Endothelial cell of umbilical vein (primary cell): ENCODE results near the gene VPS54. TPM values are rescaled to one million over a fixed set of nuclear protein-coding genes. Genes with fewer than 3 reads are reported as not detected.

ENCODE experiments used
- BruUV-seq: library from RNA; stranded (reverse); fragments of 400-500 nt; replicated peaks from 2 replicates; lab custom pipeline; 2021; lab: Mats Ljungman, UMichigan
- CTCF ChIA-PET: fragments of 300-600, 350-600 bp; sonication (Branson Sonifier 250); formaldehyde crosslinking; loops from one replicate; lab custom pipeline; 2021; ENCODE audit warnings: antibody characterized with exemption, inconsistent platforms; lab: Charles Lee
- POLR2A ChIA-PET: fragments of 300-600, 350-600 bp; sonication (Branson Sonifier 250); formaldehyde crosslinking; loops from one replicate; lab custom pipeline; 2021; ENCODE audit warnings: antibody characterized with exemption, inconsistent platforms; lab: Charles Lee
- DNase-seq: peaks from one replicate; pipeline ENCODE4 v3.0.0-alpha.2; 2011; ENCODE audit warnings: low read depth, low spot score
- FAIRE-seq: peaks from 2 replicates; lab custom pipeline; 2011; peaks lifted over from hg19 to GRCh38; lab: Jason Lieb, UNC
- H2AFZ ChIP-seq: 2 replicates; pipeline ENCODE4 v1.6.0; 2012; ENCODE audit warnings: low read depth, low read length, control low read depth, inconsistent platforms
- H3K27ac ChIP-seq: 2 replicates; pipeline ENCODE4 v1.5.1; 2011; ENCODE audit warnings: low read depth, mild to moderate bottlenecking, control low read depth, low read length, moderate library complexity; ENCODE audit not compliant: insufficient read depth
- H3K27me3 ChIP-seq, 2 experiments: 2 replicates each; pipeline versions ENCODE4 v1.6.0 to v1.6.1; 2011; ENCODE audit warnings: low read length in 2 of 2, mixed read lengths in 1 of 2; ENCODE audit not compliant: control insufficient read depth in 2 of 2, insufficient read depth in 2 of 2
- H3K36me3 ChIP-seq, 2 experiments: 2 replicates in 1 of 2; 3 replicates in 1 of 2; pipeline ENCODE4 v1.5.1; 2011; ENCODE audit warnings: low read length in 2 of 2, mild to moderate bottlenecking in 1 of 2, moderate library complexity in 1 of 2; ENCODE audit not compliant: control insufficient read depth in 2 of 2, insufficient read depth in 2 of 2; ENCODE audit errors: extremely low read depth in 1 of 2
- H3K4me1 ChIP-seq: 3 replicates; pipeline ENCODE4 v1.5.1; 2011; ENCODE audit warnings: mild to moderate bottlenecking, low read length; ENCODE audit not compliant: control insufficient read depth, insufficient read depth; ENCODE audit errors: extremely low read depth
- H3K4me2 ChIP-seq: 2 replicates; pipeline ENCODE4 v1.6.1; 2011; ENCODE audit warnings: low read length, control low read depth, mixed read lengths; ENCODE audit not compliant: insufficient read depth
- H3K4me3 ChIP-seq, 3 experiments: fragments of 200-600 bp in 1 of 3; sonication (generic), shearing (Covaris generic) in 1 of 3; replicated peaks in 1 of 3; 2 replicates each; pipeline ENCODE4 v1.5.1; 2011 to 2016; ENCODE audit warnings: control low read depth in 3 of 3, low read length in 3 of 3, mild to moderate bottlenecking in 2 of 3, inconsistent platforms in 1 of 3, low read depth in 1 of 3, moderate library complexity in 1 of 3; ENCODE audit not compliant: insufficient read depth in 1 of 3
- H3K79me2 ChIP-seq: 2 replicates; pipeline ENCODE4 v1.6.0; 2012; ENCODE audit warnings: low read length, inconsistent platforms; ENCODE audit not compliant: control insufficient read depth, insufficient read depth
- H3K9ac ChIP-seq: replicated peaks from 2 replicates; pipeline ENCODE3; 2011; ENCODE audit warnings: low read length, control low read depth; ENCODE audit not compliant: insufficient read depth; ENCODE audit errors: extremely low read depth
- H3K9me1 ChIP-seq: replicated peaks from 3 replicates; pipeline ENCODE4 v1.6.0; 2011; ENCODE audit warnings: mild to moderate bottlenecking, low read length; ENCODE audit not compliant: control insufficient read depth, insufficient read depth; ENCODE audit errors: extremely low read depth
- H3K9me3 ChIP-seq: replicated peaks from 2 replicates; pipeline ENCODE4 v1.5.1; 2012; ENCODE audit warnings: low read length, inconsistent platforms; ENCODE audit not compliant: control insufficient read depth, insufficient read depth
- H4K20me1 ChIP-seq: replicated peaks from 2 replicates; pipeline ENCODE3; 2011; ENCODE audit warnings: mild to moderate bottlenecking, low read length; ENCODE audit not compliant: control insufficient read depth, insufficient read depth; ENCODE audit errors: extremely low read depth
- CTCF ChIP-seq, 2 donors: IDR thresholded peaks; 1 replicate in 1 of 2; 2 replicates in 1 of 2; pipeline ENCODE4 v1.5.1; 2011; ENCODE audit warnings: low read length in 2 of 2, mild to moderate bottlenecking in 2 of 2, moderate library complexity in 2 of 2, control low read depth in 1 of 2, inconsistent platforms in 1 of 2, low read depth in 1 of 2; ENCODE audit not compliant: insufficient read depth in 1 of 2; ENCODE audit errors: extremely low read depth in 1 of 2
- JUN ChIP-seq: IDR thresholded peaks from 2 replicates; pipeline ENCODE4 v1.6.1; 2011; ENCODE audit warnings: borderline replicate concordance, low read depth; ENCODE audit not compliant: insufficient read length, insufficient read depth
- POLR2AphosphoS5 ChIP-seq: IDR thresholded peaks from 2 replicates; pipeline ENCODE4 v1.6.1; 2012; ENCODE audit warnings: low read depth, mild to moderate bottlenecking, control low read depth, low read length, moderate library complexity; ENCODE audit not compliant: insufficient read depth
- dilution Hi-C: fragments of 300-500 bp; cut with MboI; formaldehyde crosslinking; loops from one replicate; pipeline ENCODE4 v1.15.0; 2019; ENCODE audit warnings: low sequenced_read_pairs; ENCODE audit not compliant: extremely low pct_ligation_motif_present
- intact Hi-C: fragments of 100-400 bp; cut with micrococcal nuclease; formaldehyde crosslinking; loops from one replicate; pipeline ENCODE4 v1.10.0; 2022
- polyA plus RNA-seq, 4 experiments: library from polyadenylated mRNA; depleted of rRNA in 3 of 4; stranded (reverse) in 3 of 4; unstranded in 1 of 4; fragments of >200 nt; gene quantifications; 2 replicates each; pipeline versions ENCODE4 v1.2.1 to v1.2.3, GENCODE V29; 2011 to 2012; ENCODE audit warnings: missing spikeins in 1 of 4
- total RNA-seq: library from RNA; stranded (reverse); gene quantifications from 2 replicates; pipeline ENCODE4 v1.2.3, GENCODE V29; 2021

The VPS54 gene
- total and polyA plus RNA-seq, 2 donors (not counting 3 experiments of a cell fraction or from before 2014, with no cell fraction given): 6.3 to 17.7 TPM

DNA sequence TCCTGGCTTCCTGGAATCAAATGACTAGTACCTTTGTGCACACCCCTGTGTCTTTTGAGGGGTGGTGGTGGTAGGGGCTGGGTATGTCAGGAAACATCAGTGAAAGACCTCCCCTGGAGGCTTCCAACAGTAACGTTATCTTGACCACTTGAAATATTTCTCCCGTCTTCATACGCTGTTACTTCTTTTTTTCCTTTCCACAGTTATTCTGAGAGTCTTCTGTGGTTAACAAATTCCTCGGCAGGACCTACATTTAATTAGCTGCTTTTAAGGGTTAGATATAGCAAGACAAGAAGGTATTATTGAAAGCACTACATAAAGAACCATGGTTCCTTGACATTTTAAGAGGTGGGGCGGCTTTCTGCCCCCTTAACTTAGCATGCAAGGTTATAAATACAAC lies 142.9 kb downstream of the VPS54 start:
- Histone ChIP-seq H3K36me3 (no peaks in the 10 kb centered on the region), H3K79me2 (peaks cover 5% of the 10 kb centered on the region), H4K20me1 (no peaks in the 10 kb centered on the region), H3K9me1 (no peaks in the 10 kb centered on the region), H3K27me3 (no peaks in the 10 kb centered on the region), H3K4me1 (no peaks in the 10 kb centered on the region), H3K27ac (no peak overlapping the region), H3K4me2 (no peak overlapping the region), H2AFZ (no peak overlapping the region), H3K4me3 (no peak overlapping the region), H3K9me3 (no peaks in the 10 kb centered on the region), H3K9ac (no peak overlapping the region)
- no peak for TF ChIP-seq POLR2AphosphoS5
- DNase-seq (no peak), FAIRE-seq (no peak)
- intact Hi-C loops (no loop called here), dilution Hi-C loops (no loop called here)
- BruUV-seq: no TSS peak
- POLR2A ChIA-PET: no interaction called here
- CTCF ChIA-PET: interaction anchor here (1.8 kb wide), 1 partner anchor 14 kb away, joined by 5 read pairs; no protein-coding TSS in a partner anchor

DNA sequence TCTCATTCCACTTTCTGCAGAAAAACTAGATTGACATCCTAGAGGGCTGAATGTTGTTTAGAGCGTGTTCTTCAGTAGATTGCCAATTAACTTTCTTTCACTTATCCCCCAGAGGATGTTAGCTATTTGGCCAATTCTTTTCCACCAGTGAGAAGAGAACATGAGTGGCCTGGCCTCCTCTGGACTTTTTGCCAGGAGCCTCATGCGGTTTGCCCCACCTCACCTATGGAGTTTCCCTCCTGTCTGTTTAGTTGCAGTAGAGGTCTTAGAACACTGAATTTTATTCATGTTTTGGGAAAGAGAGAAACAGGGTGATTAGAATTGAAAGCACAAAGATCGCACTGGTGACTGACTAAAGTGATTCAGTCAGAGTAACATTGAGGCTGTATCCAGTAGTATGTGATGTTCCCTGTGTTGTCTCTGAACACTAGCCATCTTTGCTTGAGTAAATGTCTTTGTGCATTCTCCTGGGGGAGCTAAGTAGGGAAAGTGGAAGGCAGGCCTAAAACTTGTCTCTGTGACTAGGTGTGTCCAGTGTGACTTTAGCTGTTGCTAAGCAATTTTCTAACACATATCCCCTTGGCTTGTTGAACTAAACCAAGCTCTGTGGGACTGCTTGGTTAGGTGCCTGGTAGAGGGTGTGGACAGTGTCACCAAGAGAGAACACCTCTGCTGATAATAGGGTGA lies 143.5 kb downstream of the VPS54 start:
- POLR2A ChIA-PET: no interaction called here
- H3K9ac ChIP-seq: no peak overlapping the region
- dilution Hi-C loops (no loop called here), intact Hi-C loops (no loop called here)
- FAIRE-seq (no peak), DNase-seq (no peak)
- no peak overlapping the region for H2AFZ ChIP-seq
- H3K79me2 ChIP-seq: peaks cover 5% of the 10 kb centered on the region
- no TSS peak for BruUV-seq
- H3K9me1 ChIP-seq: no peaks in the 10 kb centered on the region
- no peaks in the 10 kb centered on the region for H3K4me1 ChIP-seq
- no peak overlapping the region for H3K27ac ChIP-seq
- no peak for TF ChIP-seq JUN
- TF ChIP-seq CTCF (IDR thresholded peaks at IDR 0.05; ENCODE audit: extremely low read depth in 1 of 2, insufficient read depth in 1 of 2, low read depth in 1 of 2, low read length in 2 of 2): no peak
- H3K27me3 ChIP-seq: no peaks in the 10 kb centered on the region
- no peak overlapping the region for H3K4me2 ChIP-seq
- no peaks in the 10 kb centered on the region for H3K9me3 ChIP-seq
- H3K4me3 ChIP-seq: no peak overlapping the region
- no peaks in the 10 kb centered on the region for H3K36me3 ChIP-seq
- H4K20me1 ChIP-seq: no peaks in the 10 kb centered on the region
- CTCF ChIA-PET: interaction anchor here (1.1 to 1.8 kb wide), 2 partner anchors 14 to 20 kb away, joined by 4 to 5 read pairs; no protein-coding TSS in a partner anchor
